Activated T-helper 17 cell treated with anti-CD3 and anti-CD28 coated beads, Interleukin-2, amount 50 U/mL, for 72 hours (primary cell): ENCODE data around the gene ATP13A3. TPM values are rescaled to one million over a fixed set of nuclear protein-coding genes. Genes with fewer than 3 reads are reported as not detected.

ENCODE experiments used
- ATAC-seq: fragments of 150-1000 bp; cut with Tn5 transposase; replicated peaks from 2 replicates; pipeline ENCODE4 v1.10.0; 2021; ENCODE audit warnings: mild to moderate bottlenecking, moderate library complexity
- H3K27ac Mint-ChIP-seq: one replicate; pipeline ENCODE4 v1.8.0; 2022; ENCODE audit warnings: mixed read lengths
- H3K27me3 Mint-ChIP-seq: one replicate; pipeline ENCODE4 v1.8.0; 2022; ENCODE audit warnings: mixed read lengths
- H3K36me3 Mint-ChIP-seq: one replicate; pipeline ENCODE4 v1.8.0; 2022; ENCODE audit warnings: low read depth, mild to moderate bottlenecking, mixed read lengths
- H3K4me1 Mint-ChIP-seq: one replicate; pipeline ENCODE4 v1.8.0; 2022; ENCODE audit warnings: mixed read lengths
- H3K4me3 Mint-ChIP-seq: one replicate; pipeline ENCODE4 v1.8.0; 2022; ENCODE audit warnings: mild to moderate bottlenecking, mixed read lengths
- H3K9me3 Mint-ChIP-seq: one replicate; pipeline ENCODE4 v1.8.0; 2022; ENCODE audit warnings: mixed read lengths
- total RNA-seq, 2 donors: library from RNA; stranded (reverse); gene quantifications; one replicate each; pipeline ENCODE4 v1.2.3, GENCODE V29; 2022

ATP13A3 gene
- total RNA-seq, 2 donors from 2014 or later = 121 to 126 TPM

GRCh38 chr3:194395212-194395611 lies 91.6 kb downstream of the ATP13A3 start:
- ATAC-seq = peak; percentile 43
- peaks cover 8% of the 10 kb centered on the region for H3K9me3 Mint-ChIP-seq
- H3K27me3 Mint-ChIP-seq = no peaks in the 10 kb centered on the region
- peak overlapping the region; percentile 85 for H3K4me3 Mint-ChIP-seq
- H3K27ac Mint-ChIP-seq = peak overlapping the region; percentile 51
- no peaks in the 10 kb centered on the region for H3K36me3 Mint-ChIP-seq
- peaks cover 39% of the 10 kb centered on the region for H3K4me1 Mint-ChIP-seq

GRCh38 chr3:194392576-194392975 lies 94.2 kb downstream of the ATP13A3 start:
- no peak overlapping the region for H3K27ac Mint-ChIP-seq
- peaks cover 8% of the 10 kb centered on the region for H3K9me3 Mint-ChIP-seq
- H3K4me3 Mint-ChIP-seq = no peak overlapping the region
- ATAC-seq = no peak
- no peaks in the 10 kb centered on the region for H3K36me3 Mint-ChIP-seq
- peaks cover 20% of the 10 kb centered on the region for H3K4me1 Mint-ChIP-seq
- no peaks in the 10 kb centered on the region for H3K27me3 Mint-ChIP-seq

DNA sequence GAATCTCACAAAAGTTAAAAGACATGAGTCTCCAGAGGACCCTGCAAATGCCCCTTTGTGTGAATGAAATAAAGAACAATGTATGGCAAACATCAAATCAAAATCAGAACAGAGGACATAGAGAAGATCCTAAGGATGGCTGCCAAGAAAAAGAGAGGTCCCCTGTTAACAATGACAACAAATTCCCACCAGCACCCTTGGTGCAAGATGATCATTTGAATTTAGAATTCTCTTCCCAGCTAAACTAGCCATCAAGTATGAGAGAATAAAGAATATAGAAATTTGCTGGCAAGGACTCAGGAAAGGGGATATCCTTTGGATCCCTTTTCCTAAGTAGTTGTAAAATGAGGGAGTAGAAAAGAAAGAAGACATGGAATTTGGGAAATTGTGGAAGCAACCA lies 96.0 kb downstream of the ATP13A3 start:
- Mint-ChIP-seq H3K36me3 (no peaks in the 10 kb centered on the region), H3K4me3 (no peak overlapping the region), H3K27me3 (no peaks in the 10 kb centered on the region), H3K27ac (no peak overlapping the region), H3K4me1 (peaks cover 9% of the 10 kb centered on the region), H3K9me3 (peaks cover 8% of the 10 kb centered on the region)
- no peak for ATAC-seq

DNA sequence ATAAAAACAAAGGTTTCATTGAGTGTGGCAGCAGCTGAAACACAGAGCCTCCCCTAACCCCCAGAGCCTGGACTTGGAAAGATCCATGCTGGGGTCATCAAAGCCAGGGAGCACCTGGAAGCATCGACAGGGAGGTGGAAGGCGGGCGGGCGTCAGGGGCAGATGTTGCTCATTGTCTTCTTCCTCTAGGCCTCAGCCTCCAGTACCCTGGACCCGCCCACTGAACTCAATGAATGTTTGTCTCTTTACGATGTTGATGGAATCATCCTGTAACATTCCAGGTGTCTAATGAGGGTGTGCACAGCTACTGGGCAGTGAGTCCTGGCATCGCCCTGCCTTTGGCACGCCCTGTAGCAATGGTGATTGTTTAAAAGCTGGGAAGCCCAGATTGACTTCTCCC lies 97.5 kb downstream of the ATP13A3 start:
- no peak overlapping the region for H3K27ac Mint-ChIP-seq
- H3K9me3 Mint-ChIP-seq = peaks cover 8% of the 10 kb centered on the region
- H3K4me3 Mint-ChIP-seq = no peak overlapping the region
- H3K4me1 Mint-ChIP-seq = no peaks in the 10 kb centered on the region
- H3K27me3 Mint-ChIP-seq = no peaks in the 10 kb centered on the region
- no peaks in the 10 kb centered on the region for H3K36me3 Mint-ChIP-seq
- ATAC-seq = no peak

GRCh38 chr3:194387926-194388418 lies 98.8 kb downstream of the ATP13A3 start:
- peaks cover 8% of the 10 kb centered on the region for H3K9me3 Mint-ChIP-seq
- H3K27me3 Mint-ChIP-seq = no peaks in the 10 kb centered on the region
- H3K27ac Mint-ChIP-seq = no peak overlapping the region
- no peak for ATAC-seq
- H3K4me3 Mint-ChIP-seq = no peak overlapping the region
- no peaks in the 10 kb centered on the region for H3K36me3 Mint-ChIP-seq
- H3K4me1 Mint-ChIP-seq = no peaks in the 10 kb centered on the region

DNA sequence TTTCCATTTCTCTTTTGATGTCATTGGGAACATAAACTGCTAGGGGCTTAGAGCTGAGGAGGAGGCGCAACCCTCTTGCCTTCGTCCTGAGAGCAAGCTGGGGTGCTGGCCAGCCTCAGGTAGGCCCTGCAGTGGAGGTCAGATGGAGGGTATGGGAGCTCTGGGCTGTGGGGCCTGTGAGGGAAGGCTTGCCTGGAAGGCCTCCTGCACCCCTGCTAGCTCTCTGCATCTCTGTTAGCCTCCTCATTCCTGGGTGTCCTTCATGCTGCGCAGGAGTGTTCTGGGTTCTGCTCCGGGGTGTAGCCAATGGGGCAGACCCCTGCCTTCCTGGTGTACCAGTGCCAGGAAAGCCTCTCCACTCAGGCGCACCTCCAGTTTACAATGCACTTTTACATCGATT lies 99.5 kb downstream of the ATP13A3 start:
- no peaks in the 10 kb centered on the region for H3K4me1 Mint-ChIP-seq

DNA sequence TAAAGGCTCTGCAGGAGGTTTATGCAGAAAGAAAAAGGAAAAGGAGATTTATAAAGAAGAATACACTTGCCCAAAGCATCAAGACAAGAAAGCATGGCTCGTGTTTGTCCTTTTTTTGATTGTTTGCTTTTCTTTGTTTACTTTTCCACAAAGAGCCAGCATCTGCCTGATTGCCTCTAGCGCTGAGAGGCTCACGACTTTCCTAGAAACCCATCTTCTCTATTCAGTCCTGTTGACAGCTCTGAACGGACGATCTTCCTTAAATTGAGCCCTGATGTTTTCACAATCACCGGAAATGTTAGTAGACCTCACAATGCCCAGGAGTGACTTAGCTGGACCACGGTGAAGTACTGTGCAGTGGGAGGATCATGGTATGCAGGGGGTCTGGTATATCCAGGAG lies 100.2 kb downstream of the ATP13A3 start:
- Mint-ChIP-seq H3K36me3 (no peaks in the 10 kb centered on the region), H3K4me3 (no peak overlapping the region), H3K4me1 (no peaks in the 10 kb centered on the region), H3K9me3 (peaks cover 8% of the 10 kb centered on the region), H3K27me3 (no peaks in the 10 kb centered on the region), H3K27ac (no peak overlapping the region)
- ATAC-seq = no peak

More for the DNA sequence above, 99.5 kb downstream of the ATP13A3 start:
- H3K4me3 Mint-ChIP-seq = no peak overlapping the region
- no peak overlapping the region for H3K27ac Mint-ChIP-seq
- H3K9me3 Mint-ChIP-seq = peaks cover 8% of the 10 kb centered on the region
- H3K36me3 Mint-ChIP-seq = no peaks in the 10 kb centered on the region
- no peak for ATAC-seq
- H3K27me3 Mint-ChIP-seq = no peaks in the 10 kb centered on the region

DNA sequence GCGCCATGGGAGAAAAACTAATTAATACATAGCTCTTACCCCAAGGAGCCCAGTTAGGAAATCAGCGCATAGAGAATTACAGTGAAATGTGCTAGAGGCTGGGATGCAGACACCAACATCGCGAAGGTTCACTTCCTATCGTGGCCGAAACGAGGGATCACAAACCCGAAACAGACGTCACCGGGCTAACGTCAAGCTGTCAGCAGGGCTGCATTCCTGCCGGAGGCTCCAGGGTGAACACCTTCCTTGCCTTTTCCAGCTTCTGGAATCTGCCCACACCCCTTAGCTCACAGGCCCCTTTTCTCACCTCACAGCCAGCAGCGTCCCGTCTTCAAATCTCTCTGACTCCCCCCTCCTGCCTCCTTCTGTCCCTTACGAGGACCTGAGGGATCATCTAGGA lies 100.7 kb downstream of the ATP13A3 start:
- Mint-ChIP-seq H3K4me3 (no peak overlapping the region), H3K27ac (no peak overlapping the region), H3K4me1 (no peaks in the 10 kb centered on the region), H3K27me3 (no peaks in the 10 kb centered on the region), H3K36me3 (no peaks in the 10 kb centered on the region), H3K9me3 (peaks cover 6% of the 10 kb centered on the region)
- no peak for ATAC-seq

DNA sequence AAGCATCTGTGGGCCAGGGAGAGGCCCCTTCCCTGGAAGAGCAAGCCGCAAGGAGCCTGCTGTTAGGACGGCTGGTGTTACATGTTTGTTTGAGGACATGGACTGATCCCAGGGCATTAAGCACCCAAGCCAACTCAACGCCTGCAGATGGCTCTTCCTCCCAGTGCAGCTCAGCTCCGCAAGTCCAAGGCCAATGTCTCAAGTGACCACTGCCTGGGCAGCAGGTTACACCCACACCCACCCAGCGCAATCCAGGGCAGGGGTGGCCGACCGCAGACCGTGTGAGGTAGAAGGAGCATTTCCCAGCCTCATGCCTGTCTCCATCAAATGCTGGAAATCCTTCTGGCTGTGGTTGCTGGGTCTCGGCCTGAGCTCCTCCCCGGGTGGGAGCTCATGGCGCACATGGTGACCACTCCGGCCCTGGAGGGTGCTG lies 102.2 kb downstream of the ATP13A3 start:
- no peak overlapping the region for H3K4me3 Mint-ChIP-seq
- H3K27ac Mint-ChIP-seq = no peak overlapping the region
- H3K27me3 Mint-ChIP-seq = peaks cover 3% of the 10 kb centered on the region
- ATAC-seq = no peak
- H3K9me3 Mint-ChIP-seq = no peaks in the 10 kb centered on the region
- H3K4me1 Mint-ChIP-seq = no peaks in the 10 kb centered on the region
- no peaks in the 10 kb centered on the region for H3K36me3 Mint-ChIP-seq

- no peak for ATAC-seq
- Mint-ChIP-seq H3K4me1 (no peaks in the 10 kb centered on the region), H3K27ac (no peak overlapping the region), H3K4me3 (no peak overlapping the region), H3K27me3 (peaks cover 3% of the 10 kb centered on the region), H3K9me3 (no peaks in the 10 kb centered on the region), H3K36me3 (no peaks in the 10 kb centered on the region)
Measured at GRCh38 chr3:194384156-194384555, 102.6 kb downstream of the ATP13A3 start.

GRCh38 chr3:194383276-194383940 lies 103.4 kb downstream of the ATP13A3 start:
- Mint-ChIP-seq H3K27ac (no peak overlapping the region), H3K4me1 (no peaks in the 10 kb centered on the region), H3K9me3 (no peaks in the 10 kb centered on the region), H3K4me3 (no peak overlapping the region), H3K36me3 (no peaks in the 10 kb centered on the region), H3K27me3 (peaks cover 3% of the 10 kb centered on the region)
- ATAC-seq = no peak

- no peaks in the 10 kb centered on the region for H3K36me3 Mint-ChIP-seq
- no peaks in the 10 kb centered on the region for H3K4me1 Mint-ChIP-seq
- H3K27me3 Mint-ChIP-seq = peaks cover 3% of the 10 kb centered on the region
- ATAC-seq = no peak
- H3K27ac Mint-ChIP-seq = no peak overlapping the region
- no peaks in the 10 kb centered on the region for H3K9me3 Mint-ChIP-seq
- no peak overlapping the region for H3K4me3 Mint-ChIP-seq
Measured at GRCh38 chr3:194382892-194383223, 103.9 kb downstream of the ATP13A3 start.

GRCh38 chr3:194382196-194382891 lies 104.5 kb downstream of the ATP13A3 start:
- H3K4me1 Mint-ChIP-seq = no peaks in the 10 kb centered on the region
- H3K27me3 Mint-ChIP-seq = peaks cover 3% of the 10 kb centered on the region
- no peaks in the 10 kb centered on the region for H3K36me3 Mint-ChIP-seq
- ATAC-seq = no peak
- no peak overlapping the region for H3K27ac Mint-ChIP-seq
- no peaks in the 10 kb centered on the region for H3K9me3 Mint-ChIP-seq
- H3K4me3 Mint-ChIP-seq = no peak overlapping the region

GRCh38 chr3:194381460-194381875 lies 105.3 kb downstream of the ATP13A3 start:
- ATAC-seq = no peak
- H3K4me1 Mint-ChIP-seq = no peaks in the 10 kb centered on the region
- H3K9me3 Mint-ChIP-seq = no peaks in the 10 kb centered on the region
- H3K4me3 Mint-ChIP-seq = no peak overlapping the region
- H3K27me3 Mint-ChIP-seq = peaks cover 3% of the 10 kb centered on the region
- no peaks in the 10 kb centered on the region for H3K36me3 Mint-ChIP-seq
- no peak overlapping the region for H3K27ac Mint-ChIP-seq

DNA sequence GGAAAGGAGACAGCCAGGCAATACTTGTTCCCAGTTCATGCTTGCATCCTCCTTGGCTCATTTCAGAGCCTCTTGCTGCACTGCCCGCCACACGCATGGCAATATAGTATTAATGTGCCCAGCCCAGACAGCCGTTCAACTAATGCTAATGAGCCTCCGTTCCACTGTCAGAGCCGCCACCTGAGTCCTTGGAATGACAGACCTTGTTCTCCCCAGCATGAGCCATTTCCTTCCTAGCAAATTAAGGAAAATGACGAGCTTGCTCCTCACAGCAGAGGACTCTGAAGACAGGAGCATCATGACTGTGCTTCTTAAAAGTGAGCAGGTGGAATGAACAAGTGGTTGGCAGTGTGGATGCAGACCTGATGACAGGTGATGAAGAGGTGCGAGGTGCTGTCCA lies 106.5 kb downstream of the ATP13A3 start:
- no peak for ATAC-seq

More for the DNA sequence above, 106.5 kb downstream of the ATP13A3 start:
- no peaks in the 10 kb centered on the region for H3K4me1 Mint-ChIP-seq
- no peak overlapping the region for H3K27ac Mint-ChIP-seq
- no peaks in the 10 kb centered on the region for H3K36me3 Mint-ChIP-seq
- no peaks in the 10 kb centered on the region for H3K9me3 Mint-ChIP-seq
- H3K27me3 Mint-ChIP-seq = peaks cover 3% of the 10 kb centered on the region
- no peak overlapping the region for H3K4me3 Mint-ChIP-seq
